Stimulated activated naive CD8-positive, alpha-beta T cell treated with anti-CD3 and anti-CD28 coated beads, Interleukin-15, Interleukin-2, amounts not matched to agents 100 U/mL and 50 U/mL, for 24 hours (primary cell): ENCODE measurements around the gene TMX3.
A peak's percentile ranks its signal among the peaks of the same experiment; 100 is the strongest.

Source experiments
- ATAC-seq: fragments of 150-1000 bp; cut with Tn5 transposase; one replicate; pipeline ENCODE4 v1.10.0; 2021
- DNase-seq: peaks from one replicate; pipeline ENCODE4 v3.0.0; 2021

The TMX3 gene

GRCh38 chr18:68707646-68708045 is 7.3 kb downstream of the TMX3 start:
- ATAC-seq (no peak), DNase-seq (no peak)

- no peak for DNase-seq
- ATAC-seq = no peak
These were observed 9.8 kb downstream of the TMX3 start for GRCh38 chr18:68705119-68705518.

GRCh38 chr18:68703326-68703725 is 11.6 kb downstream of the TMX3 start:
- ATAC-seq (no peak), DNase-seq (no peak)

GRCh38 chr18:68701353-68701752 is 13.6 kb downstream of the TMX3 start:
- DNase-seq (no peak), ATAC-seq (no peak)

- ATAC-seq = no peak
- no peak for DNase-seq
These were observed 15.9 kb downstream of the TMX3 start for GRCh38 chr18:68699043-68699442.

- ATAC-seq = no peak
- no peak for DNase-seq
These were observed 18.0 kb downstream of the TMX3 start for GRCh38 chr18:68696937-68697336.

- DNase-seq (no peak), ATAC-seq (no peak)
These were observed 20.6 kb downstream of the TMX3 start for GRCh38 chr18:68694316-68694715.

GRCh38 chr18:68693091-68693815 is 21.7 kb downstream of the TMX3 start:
- no peak for ATAC-seq

GRCh38 chr18:68679528-68679927 is 35.4 kb downstream of the TMX3 start:
- ATAC-seq = no peak
- no peak for DNase-seq

More at GRCh38 chr18:68693091-68693815, 21.7 kb downstream of the TMX3 start:
- DNase-seq = no peak

GRCh38 chr18:68676913-68677312 is 38.0 kb downstream of the TMX3 start:
- peak; percentile 40 for ATAC-seq
- no peak for DNase-seq

- no peak for ATAC-seq
- DNase-seq = no peak
These were observed 47.8 kb downstream of the TMX3 start for GRCh38 chr18:68667121-68667520.

- ATAC-seq (no peak), DNase-seq (no peak)
These were observed 48.5 kb downstream of the TMX3 start for GRCh38 chr18:68666381-68666780.

GRCh38 chr18:68665628-68666027 is 49.3 kb downstream of the TMX3 start:
- DNase-seq = no peak
- ATAC-seq = no peak

- ATAC-seq = no peak
- DNase-seq = no peak
These were observed 52.2 kb downstream of the TMX3 start for GRCh38 chr18:68662754-68663153.

- DNase-seq = no peak
- ATAC-seq = no peak
These were observed 54.3 kb downstream of the TMX3 start for GRCh38 chr18:68660354-68661183.

GRCh38 chr18:68648191-68648590 is 66.7 kb downstream of the TMX3 start:
- ATAC-seq = no peak
- DNase-seq = no peak

GRCh38 chr18:68642003-68642402 is 72.9 kb downstream of the TMX3 start:
- ATAC-seq (no peak), DNase-seq (no peak)

GRCh38 chr18:68640861-68641260 is 74.0 kb downstream of the TMX3 start:
- ATAC-seq (no peak), DNase-seq (no peak)

GRCh38 chr18:68638613-68639012 is 76.3 kb downstream of the TMX3 start:
- DNase-seq = no peak
- ATAC-seq = no peak

GRCh38 chr18:68627812-68628211 is 87.1 kb downstream of the TMX3 start:
- ATAC-seq (no peak), DNase-seq (no peak)
